Gastroesophageal sphincter (tissue), 3 donors: Measurements from ENCODE around the gene TBX21.

Source experiments
- POLR2A ChIP-seq, 2 donors: fragments of 450-650 bp; IDR thresholded peaks; one replicate each; pipeline ENCODE4 v1.6.1; 2017; ENCODE audit warnings: antibody characterized with exemption in 2 of 2, mild to moderate bottlenecking in 2 of 2, moderate library complexity in 1 of 2
- TF ChIP-seq, protein P1 (sequence below), 4 experiments: fragments of 200-600 bp in 2 of 4; fragments of 450-650 bp in 2 of 4; sonication (generic) in 1 of 4; IDR thresholded peaks; one replicate each; pipeline ENCODE4 v1.5.1; 2017 to 2019; ENCODE audit warnings: antibody characterized with exemption in 4 of 4, mild to moderate bottlenecking in 2 of 4, moderate library complexity in 2 of 4

DNA sequence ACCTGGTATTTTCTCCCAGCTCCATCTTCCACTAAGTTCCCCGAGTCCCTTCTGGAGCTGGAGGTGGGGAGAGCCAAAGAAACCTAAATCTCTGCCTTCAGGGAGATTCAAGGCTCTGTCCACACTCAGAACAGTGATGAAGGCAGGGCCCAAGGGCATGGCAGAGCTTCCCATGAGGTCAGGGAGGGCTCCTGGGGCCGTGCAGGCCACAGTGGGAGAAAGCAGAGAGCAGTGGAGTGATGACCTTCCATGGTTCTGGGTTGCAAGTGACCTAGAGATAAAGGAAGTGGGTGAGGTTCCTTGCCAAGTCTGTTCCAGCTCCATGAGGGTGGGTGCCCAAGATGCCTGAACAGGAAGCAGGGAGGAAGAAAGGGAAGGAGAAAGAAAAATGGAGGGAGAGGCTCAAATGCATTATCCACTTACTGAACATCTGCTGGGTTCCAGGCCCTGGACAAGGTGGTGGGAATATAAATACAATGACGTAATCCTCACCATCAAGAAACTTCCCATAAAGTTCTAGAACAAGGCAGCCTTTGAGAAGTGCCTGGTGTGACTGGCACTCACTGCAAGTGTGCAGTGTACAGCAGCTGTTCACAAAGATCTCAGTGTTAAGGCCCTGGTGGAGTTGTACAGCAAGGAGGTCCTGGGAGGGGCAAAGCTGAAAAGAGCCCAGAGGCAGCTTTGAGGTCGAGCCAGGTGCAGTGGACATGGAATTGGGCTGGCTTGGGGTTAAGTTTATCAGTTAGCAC, 25.8 kb upstream of the TBX21 start:
- no peak for TF ChIP-seq POLR2A (IDR thresholded peaks at IDR 0.05)
- TF ChIP-seq, protein P1, sequence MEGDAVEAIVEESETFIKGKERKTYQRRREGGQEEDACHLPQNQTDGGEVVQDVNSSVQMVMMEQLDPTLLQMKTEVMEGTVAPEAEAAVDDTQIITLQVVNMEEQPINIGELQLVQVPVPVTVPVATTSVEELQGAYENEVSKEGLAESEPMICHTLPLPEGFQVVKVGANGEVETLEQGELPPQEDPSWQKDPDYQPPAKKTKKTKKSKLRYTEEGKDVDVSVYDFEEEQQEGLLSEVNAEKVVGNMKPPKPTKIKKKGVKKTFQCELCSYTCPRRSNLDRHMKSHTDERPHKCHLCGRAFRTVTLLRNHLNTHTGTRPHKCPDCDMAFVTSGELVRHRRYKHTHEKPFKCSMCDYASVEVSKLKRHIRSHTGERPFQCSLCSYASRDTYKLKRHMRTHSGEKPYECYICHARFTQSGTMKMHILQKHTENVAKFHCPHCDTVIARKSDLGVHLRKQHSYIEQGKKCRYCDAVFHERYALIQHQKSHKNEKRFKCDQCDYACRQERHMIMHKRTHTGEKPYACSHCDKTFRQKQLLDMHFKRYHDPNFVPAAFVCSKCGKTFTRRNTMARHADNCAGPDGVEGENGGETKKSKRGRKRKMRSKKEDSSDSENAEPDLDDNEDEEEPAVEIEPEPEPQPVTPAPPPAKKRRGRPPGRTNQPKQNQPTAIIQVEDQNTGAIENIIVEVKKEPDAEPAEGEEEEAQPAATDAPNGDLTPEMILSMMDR (IDR thresholded peaks at IDR 0.05) = no peak
